Activated naive CD8-positive, alpha-beta T cell (primary cell): ENCODE results near the gene CPSF4L.

Source experiments
- H3K27ac Mint-ChIP-seq: one replicate; pipeline ENCODE4 v1.8.0; 2021; ENCODE audit warnings: mixed read lengths
- H3K27me3 Mint-ChIP-seq: one replicate; pipeline ENCODE4 v1.8.0; 2021; ENCODE audit warnings: mixed read lengths
- H3K36me3 Mint-ChIP-seq: one replicate; pipeline ENCODE4 v1.8.0; 2021; ENCODE audit warnings: mixed read lengths
- H3K4me1 Mint-ChIP-seq: one replicate; pipeline ENCODE4 v1.8.0; 2021; ENCODE audit warnings: low read depth, mixed read lengths
- H3K4me3 Mint-ChIP-seq: one replicate; pipeline ENCODE4 v1.8.0; 2021; ENCODE audit warnings: mild to moderate bottlenecking, mixed read lengths
- H3K9me3 Mint-ChIP-seq: one replicate; pipeline ENCODE4 v1.8.0; 2021; ENCODE audit warnings: low read depth, mixed read lengths

The CPSF4L gene

DNA sequence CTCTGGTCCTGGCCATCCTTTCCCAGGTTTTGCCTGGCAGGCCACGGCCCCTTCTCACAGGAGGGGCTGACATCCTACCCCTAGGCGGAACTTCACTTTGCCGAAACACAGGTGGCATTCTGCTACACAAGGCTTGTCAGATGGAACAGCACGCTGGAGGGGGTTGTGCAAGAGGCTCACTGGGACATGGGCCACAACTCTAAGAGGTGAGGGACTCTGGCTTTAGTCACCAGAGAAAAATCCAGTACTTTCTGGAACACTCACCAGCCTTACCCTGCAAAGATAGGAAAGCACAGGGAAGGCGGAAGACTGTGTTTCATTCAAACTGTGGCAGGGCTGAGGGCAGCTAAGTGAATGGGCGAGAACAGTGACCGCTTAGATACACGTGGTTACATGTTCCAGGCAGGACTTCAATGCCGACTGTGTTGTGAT lies 31.8 kb upstream of the CPSF4L start:
- Mint-ChIP-seq H3K4me3 (no peak overlapping the region), H3K4me1 (peaks cover 7% of the 10 kb centered on the region), H3K9me3 (no peaks in the 10 kb centered on the region), H3K27me3 (no peaks in the 10 kb centered on the region), H3K36me3 (no peaks in the 10 kb centered on the region), H3K27ac (no peak overlapping the region)

DNA sequence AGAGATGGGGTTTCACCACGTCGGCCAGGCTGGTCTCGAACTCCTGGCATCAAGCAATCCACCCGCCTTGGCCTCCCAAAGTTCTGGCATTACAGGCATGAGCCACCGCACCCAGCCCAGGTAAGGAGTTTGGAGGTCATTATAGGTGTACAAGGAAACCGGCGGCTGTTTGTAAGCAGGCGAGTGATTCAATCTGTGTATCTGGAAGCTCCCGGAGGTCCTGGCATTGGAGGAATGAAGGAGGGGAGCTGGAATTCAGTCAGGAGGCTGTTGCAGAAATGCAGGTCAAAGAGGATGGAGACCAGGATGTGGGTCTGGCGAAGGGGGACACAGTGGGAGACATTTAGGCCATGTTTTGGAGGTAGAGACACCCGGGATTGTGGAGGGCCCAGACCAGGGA lies 31.4 kb upstream of the CPSF4L start:
- no peak overlapping the region for H3K27ac Mint-ChIP-seq
- H3K36me3 Mint-ChIP-seq = no peaks in the 10 kb centered on the region
- no peaks in the 10 kb centered on the region for H3K9me3 Mint-ChIP-seq
- peaks cover 7% of the 10 kb centered on the region for H3K4me1 Mint-ChIP-seq
- H3K27me3 Mint-ChIP-seq = no peaks in the 10 kb centered on the region
- H3K4me3 Mint-ChIP-seq = no peak overlapping the region

DNA sequence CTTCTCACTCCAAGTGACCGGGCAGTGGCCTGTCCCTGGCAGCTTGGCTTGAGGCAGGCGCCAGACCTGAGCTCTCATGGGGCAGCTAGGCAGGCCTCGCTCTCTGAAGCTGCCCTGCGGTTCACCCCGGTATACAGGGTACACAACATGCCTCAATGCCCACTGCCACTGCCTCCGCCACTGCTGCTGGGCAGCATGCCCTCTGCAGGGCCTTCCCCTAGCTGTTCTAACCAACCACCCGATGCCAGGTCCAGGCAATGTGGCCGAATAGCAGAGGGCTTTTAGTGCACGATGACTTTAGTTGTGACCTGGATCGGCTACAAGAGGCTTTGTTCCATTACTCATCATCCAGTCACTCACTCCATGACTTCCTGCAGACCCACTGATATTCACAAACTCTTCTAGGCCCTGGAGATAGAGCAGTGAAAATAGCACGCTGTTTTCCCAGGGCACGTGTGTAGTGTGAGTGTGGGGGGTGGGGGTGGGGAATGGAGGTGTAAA lies 30.4 kb upstream of the CPSF4L start:
- Mint-ChIP-seq H3K4me3 (no peak overlapping the region), H3K9me3 (no peaks in the 10 kb centered on the region), H3K4me1 (peaks cover 7% of the 10 kb centered on the region), H3K27ac (no peak overlapping the region), H3K36me3 (no peaks in the 10 kb centered on the region), H3K27me3 (no peaks in the 10 kb centered on the region)

DNA sequence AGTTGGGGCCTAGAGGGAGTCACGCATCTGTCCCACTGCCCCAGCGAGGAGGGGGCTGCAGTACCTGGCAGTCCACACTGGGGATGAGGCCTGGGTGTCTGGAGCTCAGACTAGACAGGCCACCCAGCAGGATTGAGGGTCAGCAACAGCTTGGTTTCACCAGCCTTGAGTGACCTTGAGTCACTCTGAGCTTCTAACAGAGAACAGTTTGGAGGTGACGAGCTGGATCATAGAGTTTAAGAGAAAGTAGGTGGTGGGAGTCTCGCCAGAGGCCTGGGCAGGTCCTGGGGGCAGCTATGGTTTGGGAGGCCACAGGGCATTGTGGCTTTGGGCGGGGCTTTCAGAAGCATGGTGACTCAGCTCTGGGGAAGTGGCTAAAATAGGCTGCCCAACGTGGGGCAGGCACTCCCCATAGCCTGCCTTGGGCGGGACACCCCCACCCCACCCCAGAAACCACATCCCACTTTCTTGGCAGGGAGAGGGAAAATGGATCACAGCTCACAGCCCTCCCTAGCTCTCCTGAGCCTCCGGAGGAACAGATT lies 29.7 kb upstream of the CPSF4L start:
- Mint-ChIP-seq H3K4me3 (no peak overlapping the region), H3K9me3 (no peaks in the 10 kb centered on the region)

GRCh38 chr17:73290399-73291259 lies 28.9 kb upstream of the CPSF4L start:
- Mint-ChIP-seq H3K9me3 (no peaks in the 10 kb centered on the region), H3K27me3 (peaks cover 2% of the 10 kb centered on the region), H3K4me1 (peaks cover 7% of the 10 kb centered on the region), H3K27ac (no peak overlapping the region), H3K36me3 (no peaks in the 10 kb centered on the region), H3K4me3 (no peak overlapping the region)

More for the DNA sequence above, 29.7 kb upstream of the CPSF4L start:
- Mint-ChIP-seq H3K4me1 (peaks cover 7% of the 10 kb centered on the region), H3K36me3 (no peaks in the 10 kb centered on the region), H3K27ac (no peak overlapping the region), H3K27me3 (peaks cover 2% of the 10 kb centered on the region)

- Mint-ChIP-seq H3K27ac (no peak overlapping the region), H3K36me3 (no peaks in the 10 kb centered on the region), H3K4me1 (peaks cover 7% of the 10 kb centered on the region), H3K27me3 (peaks cover 2% of the 10 kb centered on the region), H3K9me3 (no peaks in the 10 kb centered on the region), H3K4me3 (no peak overlapping the region)
Observed at GRCh38 chr17:73289549-73290254, 28.0 kb upstream of the CPSF4L start.

DNA sequence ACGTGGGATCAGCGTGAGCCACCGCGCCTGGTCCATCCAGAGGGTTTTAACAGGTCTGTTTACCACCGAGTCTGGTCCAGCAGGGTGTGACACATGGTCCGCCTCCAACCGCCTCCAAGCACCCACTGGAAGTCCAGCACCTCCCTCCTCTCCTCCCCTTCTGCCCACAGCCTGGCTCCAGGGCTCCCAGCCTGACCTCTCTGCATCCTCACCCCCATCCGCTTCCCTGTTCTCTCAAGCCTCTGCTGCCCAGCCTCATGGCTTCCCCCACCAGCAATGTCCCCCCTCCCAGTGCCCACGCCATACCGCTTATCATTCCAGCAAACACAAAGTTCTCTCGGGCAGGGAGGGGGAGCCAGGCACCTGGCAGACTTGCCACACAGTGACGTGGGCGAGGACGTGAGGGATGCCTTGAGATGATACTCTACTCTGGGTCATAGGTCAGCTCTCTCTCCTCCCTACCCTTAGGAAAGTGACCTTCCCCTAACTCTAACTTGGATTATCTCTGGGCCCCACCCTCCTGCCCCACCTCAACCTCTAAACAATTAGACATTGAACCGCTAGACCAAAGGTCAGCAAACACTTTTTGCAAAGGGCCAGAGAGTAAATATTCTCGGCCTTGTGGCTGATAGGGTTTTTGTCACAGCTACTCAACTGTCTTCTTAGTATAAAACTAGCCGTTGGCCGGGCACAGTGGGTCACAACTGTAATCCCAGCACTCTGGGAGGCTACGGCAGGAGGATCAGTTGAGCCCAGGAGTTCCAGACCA lies 27.0 kb upstream of the CPSF4L start:
- Mint-ChIP-seq H3K4me1 (peaks cover 7% of the 10 kb centered on the region), H3K27ac (no peak overlapping the region), H3K9me3 (no peaks in the 10 kb centered on the region), H3K36me3 (no peaks in the 10 kb centered on the region), H3K27me3 (peaks cover 2% of the 10 kb centered on the region), H3K4me3 (no peak overlapping the region)

GRCh38 chr17:73286863-73287296 lies 25.2 kb upstream of the CPSF4L start:
- Mint-ChIP-seq H3K36me3 (no peaks in the 10 kb centered on the region), H3K27ac (no peak overlapping the region), H3K4me3 (no peak overlapping the region), H3K9me3 (no peaks in the 10 kb centered on the region), H3K4me1 (peaks cover 7% of the 10 kb centered on the region), H3K27me3 (peaks cover 2% of the 10 kb centered on the region)

DNA sequence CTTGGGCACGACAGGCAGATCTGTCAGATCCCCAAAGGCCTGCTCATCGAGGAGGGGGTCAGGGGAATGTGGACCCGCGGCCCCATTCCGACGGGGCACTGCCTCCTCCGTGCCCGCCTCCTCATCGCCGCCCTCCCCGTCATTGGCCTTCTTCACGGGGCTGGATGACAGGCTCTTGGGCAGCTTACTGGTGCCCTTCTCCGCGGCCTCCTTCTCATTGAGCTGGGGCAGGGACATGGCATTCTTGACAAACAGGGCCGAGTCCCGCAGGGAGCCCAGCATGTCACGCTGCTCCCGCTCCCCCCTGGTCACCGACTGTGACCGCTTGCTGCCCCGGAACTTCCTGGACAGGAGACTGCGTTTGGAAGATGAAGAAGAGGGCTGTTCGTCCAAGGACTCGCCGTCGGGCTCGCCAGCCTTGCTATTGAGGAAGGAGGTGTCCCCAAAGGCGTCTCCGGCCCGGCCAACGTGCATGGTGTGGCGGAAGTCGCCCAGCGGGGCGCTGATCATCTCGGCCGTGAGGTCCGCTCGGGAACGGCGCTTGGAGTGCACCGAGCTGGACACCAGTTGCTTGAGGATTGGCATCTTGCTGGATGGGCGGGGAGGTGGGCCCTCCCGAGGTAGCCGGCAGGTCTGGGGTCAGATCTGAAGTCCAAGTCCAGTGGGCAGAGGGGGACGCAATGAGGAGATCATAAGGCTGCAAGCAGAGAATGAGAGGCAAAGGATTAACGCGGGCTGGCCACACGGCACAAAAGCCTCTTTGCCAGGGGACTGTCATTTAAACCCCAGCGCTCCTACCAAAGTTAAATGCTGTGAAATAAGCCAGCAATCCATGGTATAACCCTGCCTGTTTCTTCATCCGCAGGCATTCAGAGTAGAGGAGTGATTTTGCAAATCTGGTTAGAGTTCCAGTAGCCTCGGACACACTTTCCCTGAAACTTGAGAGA lies 24.5 kb upstream of the CPSF4L start:
- Mint-ChIP-seq H3K9me3 (no peaks in the 10 kb centered on the region), H3K4me1 (peaks cover 5% of the 10 kb centered on the region), H3K4me3 (no peak overlapping the region), H3K27me3 (peaks cover 2% of the 10 kb centered on the region), H3K36me3 (no peaks in the 10 kb centered on the region), H3K27ac (no peak overlapping the region)

- H3K27me3 Mint-ChIP-seq = peaks cover 2% of the 10 kb centered on the region
- peaks cover 2% of the 10 kb centered on the region for H3K4me1 Mint-ChIP-seq
- no peaks in the 10 kb centered on the region for H3K36me3 Mint-ChIP-seq
- H3K9me3 Mint-ChIP-seq = no peaks in the 10 kb centered on the region
- H3K27ac Mint-ChIP-seq = no peak overlapping the region
- H3K4me3 Mint-ChIP-seq = no peak overlapping the region
Observed at GRCh38 chr17:73285603-73285908, 23.9 kb upstream of the CPSF4L start.

GRCh38 chr17:73284906-73285602 lies 23.4 kb upstream of the CPSF4L start:
- Mint-ChIP-seq H3K4me3 (no peak overlapping the region), H3K27me3 (peaks cover 2% of the 10 kb centered on the region), H3K36me3 (no peaks in the 10 kb centered on the region), H3K9me3 (no peaks in the 10 kb centered on the region), H3K27ac (no peak overlapping the region), H3K4me1 (no peaks in the 10 kb centered on the region)

- no peaks in the 10 kb centered on the region for H3K9me3 Mint-ChIP-seq
- H3K27ac Mint-ChIP-seq = no peak overlapping the region
- no peak overlapping the region for H3K4me3 Mint-ChIP-seq
- no peaks in the 10 kb centered on the region for H3K36me3 Mint-ChIP-seq
- H3K27me3 Mint-ChIP-seq = peaks cover 2% of the 10 kb centered on the region
- H3K4me1 Mint-ChIP-seq = no peaks in the 10 kb centered on the region
Observed at GRCh38 chr17:73284354-73284753, 22.7 kb upstream of the CPSF4L start.

- Mint-ChIP-seq H3K4me1 (no peaks in the 10 kb centered on the region), H3K9me3 (no peaks in the 10 kb centered on the region), H3K27ac (no peak overlapping the region), H3K36me3 (no peaks in the 10 kb centered on the region), H3K27me3 (peaks cover 2% of the 10 kb centered on the region), H3K4me3 (no peak overlapping the region)
Observed at GRCh38 chr17:73283841-73284282, 22.2 kb upstream of the CPSF4L start.
